ENCODE measurements around the gene KIF1A.
A peak's percentile ranks its signal among the peaks of the same experiment; 100 is the strongest.
"Not testable (repeated sequence)": the region's sequence is repeated elsewhere in the genome, so short reads cannot be mapped to it uniquely, and the experiment has no call there.

The KIF1A gene

GRCh38 chr2:240846309-240846708 lies 26.3 kb upstream of the KIF1A start:
- not testable (repeated sequence) for DNase-seq

DNA sequence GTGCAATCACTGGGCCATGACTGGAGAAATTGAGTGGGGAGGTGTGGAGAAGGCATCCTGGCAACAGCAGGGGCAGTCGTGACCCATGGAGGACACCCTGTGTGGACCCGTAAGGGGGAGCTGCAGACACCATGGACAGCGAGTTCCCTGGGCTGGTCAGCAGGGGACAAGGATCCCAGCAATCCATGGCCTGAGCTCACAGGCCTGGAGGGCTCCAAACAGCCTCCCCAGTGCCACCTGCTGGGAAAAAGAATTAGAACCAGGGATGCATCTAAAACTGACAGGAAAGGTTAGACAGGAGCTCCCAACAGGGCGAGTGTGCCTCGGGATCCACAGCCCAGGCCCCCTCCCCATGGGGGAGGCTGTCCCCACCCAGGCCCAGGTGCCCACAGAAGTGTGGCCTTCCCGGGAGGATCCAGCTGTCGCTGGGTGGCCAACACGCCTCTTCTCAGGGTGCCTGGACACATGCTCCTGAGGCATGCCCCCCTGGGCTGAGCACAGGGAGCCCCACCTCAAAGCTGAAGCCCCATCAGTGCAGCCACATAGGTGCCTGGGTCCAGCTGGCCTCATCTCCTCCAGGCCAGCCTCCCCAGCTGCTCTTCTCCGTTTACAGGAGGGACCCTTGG lies 20.5 kb upstream of the KIF1A start:
- DNase-seq = peak; percentile 33

- no peak for DNase-seq
These were observed 19.4 kb upstream of the KIF1A start for GRCh38 chr2:240839152-240840143.

GRCh38 chr2:240837621-240838020 lies 17.6 kb upstream of the KIF1A start:
- no peak for DNase-seq

- DNase-seq = no peak
These were observed 16.9 kb upstream of the KIF1A start for GRCh38 chr2:240836781-240837467.

DNA sequence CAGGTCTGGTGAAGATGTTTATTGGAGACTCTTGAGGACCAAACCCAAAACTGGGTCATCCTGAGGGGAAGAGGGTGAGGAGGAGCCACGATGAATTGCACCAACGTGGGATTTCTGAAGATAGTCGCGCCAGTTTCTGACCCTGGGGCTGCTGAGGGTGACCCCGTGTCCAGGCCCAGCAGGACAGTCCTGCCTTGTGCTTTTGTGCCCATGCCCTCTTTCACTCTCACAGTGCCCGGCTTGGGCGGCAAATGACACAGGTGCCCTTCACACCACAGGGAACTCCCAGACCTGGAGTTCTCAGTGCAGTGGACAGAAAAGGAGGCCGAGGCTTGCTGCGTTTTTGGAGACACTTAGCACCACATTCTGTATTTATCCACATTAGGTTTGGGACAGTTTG lies 15.5 kb upstream of the KIF1A start:
- DNase-seq = no peak

- no peak for DNase-seq
These were observed 14.5 kb upstream of the KIF1A start for GRCh38 chr2:240834377-240834975.

GRCh38 chr2:240833724-240834285 lies 13.8 kb upstream of the KIF1A start:
- no peak for DNase-seq

- no peak for DNase-seq
These were observed 13.0 kb upstream of the KIF1A start for GRCh38 chr2:240832921-240833494.

DNA sequence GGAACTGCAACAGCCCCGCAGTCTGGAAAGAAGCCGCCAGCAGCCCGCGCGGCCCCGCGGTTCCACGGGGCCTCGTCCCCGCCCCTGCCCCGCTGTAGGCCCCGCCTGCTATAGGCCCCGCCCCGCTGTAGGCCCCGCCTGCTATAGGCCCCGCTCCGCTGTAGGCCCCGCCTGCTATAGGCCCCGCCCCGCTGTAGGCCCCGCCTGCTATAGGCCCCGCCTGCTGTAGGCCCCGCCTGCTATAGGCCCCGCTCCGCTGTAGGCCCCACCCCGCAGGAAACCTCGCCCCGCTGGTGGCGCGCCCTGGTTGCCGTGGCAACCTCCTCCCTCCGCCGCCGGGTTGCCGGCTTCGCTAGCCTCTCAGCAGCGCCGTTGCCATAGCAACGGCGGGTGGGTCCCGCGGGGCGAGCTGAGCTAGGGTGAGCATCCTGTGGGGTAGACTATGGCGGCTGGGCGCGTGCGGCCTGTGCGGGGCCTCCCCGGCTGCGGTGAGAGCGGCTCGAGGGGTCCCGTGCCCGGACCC lies 12.2 kb upstream of the KIF1A start:
- DNase-seq = peak; percentile 97

GRCh38 chr2:240831594-240832204 lies 11.7 kb upstream of the KIF1A start:
- DNase-seq = no peak

DNA sequence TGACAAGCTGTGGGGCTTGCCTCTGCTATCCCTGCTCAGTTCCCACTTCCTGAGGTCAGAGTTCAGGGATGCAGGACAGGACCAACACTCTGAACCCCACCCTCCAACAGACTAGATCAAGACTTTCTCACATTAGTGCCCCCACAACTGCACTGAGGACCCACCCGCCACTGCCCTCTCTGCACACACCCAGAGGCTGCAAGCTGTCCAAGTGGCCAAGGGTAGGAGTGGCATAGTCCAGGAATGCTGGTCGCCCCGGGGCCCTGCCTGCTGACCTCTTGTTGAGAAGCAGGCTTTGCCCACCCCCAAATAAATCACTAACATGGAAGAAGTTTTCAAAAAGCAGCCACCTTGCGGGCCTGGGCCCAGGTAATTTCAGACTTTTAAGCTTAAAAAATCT lies 5.5 kb upstream of the KIF1A start:
- no peak for DNase-seq

- DNase-seq = no peak
These were observed 3.7 kb upstream of the KIF1A start for GRCh38 chr2:240823449-240824336.

DNA sequence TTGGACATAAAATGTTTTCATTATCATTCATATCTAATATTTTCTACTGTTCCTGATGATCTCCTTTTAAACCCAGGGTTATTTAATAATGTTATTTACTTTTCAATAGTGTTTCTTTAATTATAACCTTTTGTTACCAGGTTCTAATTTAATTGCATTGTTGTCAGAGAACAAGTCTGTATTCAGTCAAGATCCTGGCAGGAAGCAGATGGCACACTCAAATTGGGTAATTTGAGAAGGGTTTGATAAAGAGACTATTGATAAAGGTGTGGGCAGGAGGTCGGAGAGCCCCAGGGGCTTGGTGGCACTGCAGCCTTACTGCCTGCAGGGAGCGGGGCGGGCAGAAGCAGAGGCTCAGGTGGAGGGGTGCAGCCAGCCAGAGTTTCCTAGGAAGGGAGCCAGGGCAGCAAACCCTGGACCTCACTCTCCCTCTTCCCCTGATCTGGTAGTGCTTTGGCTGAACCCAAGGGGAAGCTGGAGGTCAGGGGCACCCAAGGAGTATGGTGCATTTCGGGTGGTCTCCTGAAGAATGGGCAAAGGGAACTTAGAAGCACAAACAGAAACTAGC lies 2.3 kb upstream of the KIF1A start:
- DNase-seq = peak; percentile 22

- DNase-seq = no peak
These were observed 1.4 kb upstream of the KIF1A start for GRCh38 chr2:240821429-240821778.

DNA sequence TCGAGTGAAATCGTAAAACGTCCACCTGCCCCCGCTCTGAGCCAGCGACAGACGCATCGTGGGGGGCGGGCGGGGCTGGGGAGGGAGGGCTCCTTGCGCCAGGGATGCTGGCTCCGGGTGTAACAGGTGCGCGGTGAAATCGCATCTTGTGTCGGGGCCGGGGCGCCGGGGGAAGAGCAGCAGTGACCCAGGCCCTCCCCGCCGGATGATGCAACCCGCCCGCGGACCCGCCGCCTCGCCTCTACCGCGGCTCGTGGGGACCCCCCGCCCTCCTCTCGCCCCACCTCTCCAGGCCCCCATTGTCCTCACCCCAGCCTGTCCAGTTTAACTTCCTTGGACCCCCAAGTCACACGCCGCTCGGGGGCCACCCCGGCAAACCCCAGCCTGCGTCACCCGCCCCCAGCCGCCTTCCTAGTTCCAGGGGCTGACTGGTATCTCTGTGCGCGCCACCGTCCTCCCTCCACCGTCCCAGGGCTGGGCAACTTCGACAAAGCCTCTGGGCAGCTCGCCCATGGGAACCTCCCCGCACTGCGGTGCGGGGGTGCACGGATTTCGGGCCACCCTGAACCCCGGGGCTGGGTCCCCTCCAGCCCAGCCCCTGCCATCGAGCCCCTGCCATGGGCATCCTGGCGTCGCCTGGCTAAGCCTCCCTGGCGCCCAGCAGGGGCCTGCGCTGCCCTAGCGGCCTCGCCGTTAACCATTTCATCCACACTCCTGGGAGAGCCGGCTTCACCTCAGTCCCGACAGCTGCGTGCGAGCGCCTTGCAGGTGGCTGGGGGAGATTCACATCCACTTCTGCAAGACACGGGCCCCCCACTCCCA lies 799 bp upstream of the KIF1A start:
- peak; percentile 54 for DNase-seq

DNA sequence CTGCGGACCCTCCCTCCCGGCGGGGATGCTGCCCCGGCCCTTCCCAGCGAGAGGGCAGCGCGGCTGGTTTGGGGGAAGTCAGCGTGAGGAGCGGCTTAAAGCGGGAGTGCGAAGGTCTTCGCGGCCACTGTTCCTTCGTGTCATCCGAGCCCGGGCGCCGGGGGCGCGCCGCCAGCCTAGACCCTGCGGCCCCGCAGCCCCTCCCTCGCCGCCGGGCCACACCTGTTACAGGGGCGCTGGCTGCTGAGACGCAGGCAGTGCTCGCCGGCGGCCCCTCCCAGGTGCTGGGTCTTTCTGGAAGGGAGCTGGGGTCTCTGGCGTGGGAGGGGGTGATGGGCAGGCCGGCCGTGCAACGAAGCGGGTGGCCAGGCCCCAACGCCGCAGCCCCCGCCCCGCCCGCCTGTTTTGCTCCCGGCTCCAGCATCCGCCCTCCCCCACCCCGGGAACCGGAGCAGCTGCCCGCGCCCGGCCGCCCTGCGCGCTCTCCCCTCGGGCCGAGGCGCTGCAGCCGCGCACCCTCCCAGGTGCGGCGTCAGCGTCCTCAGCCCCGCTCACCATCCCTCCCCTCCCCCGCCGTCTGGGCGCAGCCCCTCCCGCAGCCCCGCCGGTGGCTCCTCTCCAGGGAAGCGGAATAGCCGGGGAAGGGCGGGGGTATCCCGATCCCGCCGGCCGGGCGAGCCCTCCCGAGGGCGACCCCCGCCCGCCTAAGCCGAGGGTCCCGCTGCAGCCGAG lies 727 bp downstream of the KIF1A start:
- DNase-seq = peak; percentile 56

DNA sequence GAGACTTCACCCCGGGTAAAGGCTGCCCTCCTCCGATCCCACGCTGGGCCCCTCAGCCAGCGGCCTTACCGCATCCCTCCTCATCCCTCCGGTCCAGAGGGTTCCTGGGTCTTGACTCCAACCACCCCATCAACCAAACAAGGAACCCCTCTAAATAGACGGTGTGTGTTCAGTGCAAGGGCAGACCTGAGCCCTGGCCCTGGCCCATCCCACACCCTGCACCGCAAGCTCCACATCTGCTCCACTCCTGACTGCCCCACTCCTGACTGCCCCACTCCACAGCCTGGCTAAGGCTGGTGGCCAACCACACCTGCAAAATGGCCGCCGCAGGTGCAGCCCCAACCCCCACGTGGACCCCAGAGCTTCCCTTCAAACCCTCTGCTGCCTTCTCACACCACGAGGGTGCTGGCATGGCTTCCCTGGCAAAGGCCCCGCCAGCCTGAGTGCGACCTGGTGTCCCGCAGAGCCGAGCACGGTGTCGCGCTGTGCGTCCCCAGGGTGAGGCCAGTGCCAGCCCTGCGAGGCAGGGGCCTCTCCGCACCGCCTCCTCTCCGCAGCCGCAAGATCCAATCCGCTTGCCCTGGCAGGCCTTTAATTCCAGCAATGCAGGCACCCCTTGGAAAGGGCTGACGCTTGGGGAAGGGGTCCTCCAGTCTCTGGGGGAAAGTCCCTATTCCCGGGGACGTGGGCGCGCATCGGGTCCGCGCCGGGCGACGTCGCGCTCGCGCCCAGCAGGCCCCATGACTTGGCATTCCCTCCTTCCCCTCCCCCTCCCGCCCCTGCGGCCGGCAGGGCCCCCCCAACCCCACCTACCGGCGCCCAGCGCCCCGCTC lies 1.5 kb downstream of the KIF1A start:
- no peak for DNase-seq
